GM15510 (cell line): Measurements from ENCODE around the gene NDUFB6.

Experiments used
- POLR2A ChIP-seq: IDR thresholded peaks from 3 replicates; pipeline ENCODE4 v1.6.1; 2011; ENCODE audit warnings: borderline replicate concordance; ENCODE audit not compliant: insufficient read length; ENCODE audit errors: extremely low read depth

Gene NDUFB6

GRCh38 chr9:32572900-32573523 is at the start of gene NDUFB6:
TSS of gene NDUFB6 (minus strand) at chr9:32573159. CDS start at chr9:32573060, 99 bp downstream.
- TF ChIP-seq POLR2A = peak; percentile 78

GRCh38 chr9:32618261-32618660 is 45.3 kb upstream of the NDUFB6 start:
- no peak for TF ChIP-seq POLR2A

- TF ChIP-seq POLR2A = no peak
Measured at GRCh38 chr9:32606811-32607210, 33.9 kb upstream of the NDUFB6 start.

GRCh38 chr9:32603914-32604852 is 31.2 kb upstream of the NDUFB6 start:
- no peak for TF ChIP-seq POLR2A

GRCh38 chr9:32596936-32597335 is 24.0 kb upstream of the NDUFB6 start:
- no peak for TF ChIP-seq POLR2A

- TF ChIP-seq POLR2A = no peak
Measured at GRCh38 chr9:32596096-32596865, 23.3 kb upstream of the NDUFB6 start.

GRCh38 chr9:32590898-32591297 is 17.9 kb upstream of the NDUFB6 start:
- no peak for TF ChIP-seq POLR2A

- TF ChIP-seq POLR2A = no peak
Measured at GRCh38 chr9:32590476-32590875, 17.5 kb upstream of the NDUFB6 start.

GRCh38 chr9:32589083-32589723 is 16.2 kb upstream of the NDUFB6 start:
- TF ChIP-seq POLR2A = no peak

GRCh38 chr9:32587901-32588300 is 14.9 kb upstream of the NDUFB6 start:
- TF ChIP-seq POLR2A = no peak

- no peak for TF ChIP-seq POLR2A
Measured at GRCh38 chr9:32584784-32585183, 11.8 kb upstream of the NDUFB6 start.

GRCh38 chr9:32581512-32582143 is 8.7 kb upstream of the NDUFB6 start:
- no peak for TF ChIP-seq POLR2A

- no peak for TF ChIP-seq POLR2A
Measured at GRCh38 chr9:32580631-32581300, 7.8 kb upstream of the NDUFB6 start.

GRCh38 chr9:32579706-32580331 is 6.9 kb upstream of the NDUFB6 start:
- no peak for TF ChIP-seq POLR2A

GRCh38 chr9:32578976-32579375 is 6.0 kb upstream of the NDUFB6 start:
- no peak for TF ChIP-seq POLR2A
